H1 (cell line): ENCODE data around the gene AIG1. TPM values are rescaled to one million over a fixed set of nuclear protein-coding genes. Genes with fewer than 3 reads are reported as not detected.

Source experiments
- CTCF ChIA-PET: fragments of 300-600 bp; sonication (Branson Sonifier 250); formaldehyde crosslinking; loops from one replicate; lab custom pipeline; 2021; ENCODE audit not compliant: partially characterized antibody; lab: Charles Lee
- POLR2A ChIA-PET: fragments of 300-600 bp; sonication (Branson Sonifier 250); formaldehyde crosslinking; loops from one replicate; lab custom pipeline; 2021; ENCODE audit warnings: inconsistent platforms; ENCODE audit not compliant: partially characterized antibody; lab: Charles Lee
- DNase-seq, 2 experiments: peaks; one replicate each; pipeline versions ENCODE4 v3.0.0 to v3.0.0-alpha.2; 2010 to 2022; ENCODE audit warnings: low spot score in 2 of 2, low read depth in 1 of 2, mixed read lengths in 1 of 2
- FAIRE-seq: peaks from 2 replicates; lab custom pipeline; 2011; peaks lifted over from hg19 to GRCh38; lab: Jason Lieb, UNC
- H2AFZ ChIP-seq: 2 replicates; pipeline ENCODE4 v1.8.1; 2012; ENCODE audit warnings: low read length, inconsistent platforms
- H2AK5ac ChIP-seq: 2 replicates; pipeline ENCODE4 v1.6.1; 2013; ENCODE audit warnings: low read depth, low read length
- H2BK120ac ChIP-seq: replicated peaks from 2 replicates; pipeline ENCODE3; 2013; ENCODE audit warnings: low read depth, low read length, inconsistent platforms
- H2BK12ac ChIP-seq: 2 replicates; pipeline ENCODE4 v1.6.1; 2013; ENCODE audit warnings: low read depth, low read length
- H2BK15ac ChIP-seq: 2 replicates; pipeline ENCODE4 v1.6.1; 2013; ENCODE audit warnings: low read length
- H2BK20ac ChIP-seq: 2 replicates; pipeline ENCODE4 v1.6.1; 2013; ENCODE audit warnings: low read length
- H2BK5ac ChIP-seq: 2 replicates; pipeline ENCODE4 v1.6.1; 2013; ENCODE audit warnings: low read depth, low read length
- H3K14ac ChIP-seq: 2 replicates; pipeline ENCODE4 v1.6.1; 2013; ENCODE audit warnings: inconsistent platforms; ENCODE audit not compliant: insufficient read length
- H3K18ac ChIP-seq: 2 replicates; pipeline ENCODE4 v1.6.1; 2013; ENCODE audit warnings: low read length; ENCODE audit errors: extremely low read depth
- H3K23ac ChIP-seq: 2 replicates; pipeline ENCODE4 v1.6.1; 2013; ENCODE audit warnings: inconsistent platforms; ENCODE audit not compliant: insufficient read length
- H3K23me2 ChIP-seq: 2 replicates; pipeline ENCODE4 v1.6.1; 2013; ENCODE audit warnings: low read depth, low read length
- H3K27ac ChIP-seq: 2 replicates; pipeline ENCODE4 v1.6.1; 2011; ENCODE audit warnings: low read depth, low read length, inconsistent platforms
- H3K27me3 ChIP-seq, 4 experiments: replicated peaks in 1 of 4; 1 replicate in 1 of 4; 2 replicates in 3 of 4; pipeline versions ENCODE4 v1.6.1 to v1.8.1; 2011 to 2013; ENCODE audit warnings: low read length in 3 of 4, mild to moderate bottlenecking in 3 of 4, inconsistent platforms in 2 of 4, mixed read lengths in 2 of 4, moderate library complexity in 1 of 4; ENCODE audit not compliant: control insufficient read depth in 3 of 4, insufficient read depth in 3 of 4; ENCODE audit errors: extremely low read depth in 1 of 4
- H3K36me3 ChIP-seq, 4 experiments: 2 replicates each; pipeline versions ENCODE4 v1.6.1 to v1.8.1; 2011 to 2013; ENCODE audit warnings: mild to moderate bottlenecking in 4 of 4, low read length in 3 of 4, moderate library complexity in 2 of 4, control low read depth in 1 of 4, inconsistent platforms in 1 of 4; ENCODE audit not compliant: insufficient read depth in 4 of 4, control insufficient read depth in 2 of 4
- H3K4ac ChIP-seq: replicated peaks from 2 replicates; pipeline ENCODE3; 2013; ENCODE audit warnings: low read length, low read depth, mixed read lengths, inconsistent platforms; ENCODE audit not compliant: insufficient read length
- H3K4me1 ChIP-seq, 4 experiments: replicated peaks in 1 of 4; 1 replicate in 1 of 4; 2 replicates in 3 of 4; pipeline versions ENCODE4 v1.6.1 to v1.8.1; 2011 to 2013; ENCODE audit warnings: low read length in 3 of 4, inconsistent platforms in 2 of 4, mixed read lengths in 1 of 4; ENCODE audit not compliant: insufficient read depth in 4 of 4, control insufficient read depth in 3 of 4
- H3K4me2 ChIP-seq, 2 experiments: 2 replicates each; pipeline versions ENCODE4 v1.6.1 to v1.8.1; 2011 to 2013; ENCODE audit warnings: low read depth in 2 of 2, low read length in 2 of 2, control low read depth in 1 of 2, inconsistent platforms in 1 of 2, mild to moderate bottlenecking in 1 of 2; ENCODE audit not compliant: insufficient read depth in 1 of 2
- H3K4me3 ChIP-seq, 4 experiments: fragments of 200-600, 300-600 bp in 1 of 4; sonication (generic), shearing (Covaris generic), sonication (Bioruptor Twin) in 1 of 4; 2 replicates each; pipeline versions ENCODE4 v1.5.1 to v1.8.1; 2011 to 2016; ENCODE audit warnings: low read length in 4 of 4, low read depth in 3 of 4, control low read depth in 2 of 4, inconsistent platforms in 2 of 4, mild to moderate bottlenecking in 2 of 4, mixed read lengths in 1 of 4, moderate library complexity in 1 of 4; ENCODE audit not compliant: insufficient read depth in 2 of 4; ENCODE audit errors: extremely low read depth in 1 of 4
- H3K56ac ChIP-seq: replicated peaks from 2 replicates; pipeline ENCODE3; 2013; ENCODE audit warnings: low read depth, mild to moderate bottlenecking, mixed read lengths, low read length, inconsistent platforms; ENCODE audit not compliant: insufficient read length
- H3K79me1 ChIP-seq: 2 replicates; pipeline ENCODE4 v1.6.1; 2013; ENCODE audit warnings: low read depth, low read length, control low read depth
- H3K79me2 ChIP-seq, 2 experiments: 2 replicates each; pipeline versions ENCODE4 v1.6.1 to v1.8.1; 2012 to 2013; ENCODE audit warnings: low read length in 2 of 2, mild to moderate bottlenecking in 2 of 2, inconsistent platforms in 1 of 2; ENCODE audit not compliant: insufficient read depth in 2 of 2, control insufficient read depth in 1 of 2
- H3K9ac ChIP-seq, 4 experiments: replicated peaks in 1 of 4; 1 replicate in 1 of 4; 2 replicates in 3 of 4; pipeline versions ENCODE4 v1.6.1 to v1.8.1; 2011 to 2013; ENCODE audit warnings: low read depth in 3 of 4, low read length in 3 of 4, control low read depth in 2 of 4, mild to moderate bottlenecking in 2 of 4, moderate library complexity in 2 of 4, inconsistent platforms in 1 of 4; ENCODE audit errors: extremely low read depth in 1 of 4
- H3K9me3 ChIP-seq, 2 experiments: 2 replicates each; pipeline versions ENCODE4 v1.6.1 to v1.8.1; 2012 to 2013; ENCODE audit warnings: mild to moderate bottlenecking in 2 of 2, moderate library complexity in 2 of 2, control low read depth in 1 of 2, inconsistent platforms in 1 of 2, low read depth in 1 of 2, low read length in 1 of 2, mixed read lengths in 1 of 2; ENCODE audit not compliant: insufficient read depth in 2 of 2
- H4K20me1 ChIP-seq, 2 experiments: replicated peaks in 1 of 2; 2 replicates each; pipeline versions ENCODE3 to v1.8.1; 2011 to 2013; ENCODE audit warnings: inconsistent platforms in 2 of 2, low read length in 2 of 2, mild to moderate bottlenecking in 1 of 2; ENCODE audit not compliant: insufficient read depth in 2 of 2, control insufficient read depth in 1 of 2
- H4K5ac ChIP-seq: 2 replicates; pipeline ENCODE4 v1.6.1; 2013; ENCODE audit warnings: low read length, low read depth, mixed read lengths, inconsistent platforms; ENCODE audit not compliant: insufficient read length
- H4K8ac ChIP-seq: 2 replicates; pipeline ENCODE4 v1.8.0; 2013; ENCODE audit warnings: mild to moderate bottlenecking, moderate library complexity, low read length, inconsistent platforms; ENCODE audit not compliant: insufficient read depth; ENCODE audit errors: extremely low read depth
- H4K91ac ChIP-seq: replicated peaks from 2 replicates; pipeline ENCODE3; 2013; ENCODE audit warnings: low read length, mixed read lengths, inconsistent platforms; ENCODE audit not compliant: insufficient read length
- HDAC2 ChIP-seq, 2 experiments: fragments of 300-600 bp in 1 of 2; sonication (generic) in 1 of 2; IDR thresholded peaks; 2 replicates each; pipeline ENCODE4 v1.6.1; 2011 to 2012; ENCODE audit warnings: low read depth in 2 of 2, low read length in 2 of 2, mild to moderate bottlenecking in 2 of 2, moderate library complexity in 2 of 2, borderline replicate concordance in 1 of 2, inconsistent platforms in 1 of 2
- JUN ChIP-seq: IDR thresholded peaks from 2 replicates; pipeline ENCODE4 v1.6.1; 2011; ENCODE audit warnings: low read depth, mild to moderate bottlenecking, improper control_type of control experiment, low read length
- KDM4A ChIP-seq: IDR thresholded peaks from one replicate; pipeline ENCODE4 v1.7.1; 2012; ENCODE audit warnings: low read depth, mild to moderate bottlenecking, moderate library complexity, low read length, inconsistent platforms; ENCODE audit not compliant: severe bottlenecking
- NRF1 ChIP-seq: IDR thresholded peaks from 2 replicates; pipeline ENCODE4 v1.6.1; 2011; ENCODE audit warnings: mild to moderate bottlenecking, low read depth, low read length, improper control_type of control experiment
- POLR2AphosphoS5 ChIP-seq: IDR thresholded peaks from 2 replicates; pipeline ENCODE4 v1.6.1; 2011; ENCODE audit warnings: low read depth, low read length
- RXRA ChIP-seq: IDR thresholded peaks from 2 replicates; pipeline ENCODE4 v1.6.1; 2011; ENCODE audit warnings: low read depth, mild to moderate bottlenecking, low read length, moderate library complexity; ENCODE audit not compliant: insufficient read depth
- TAF7 ChIP-seq: optimal IDR thresholded peaks from 2 replicates; pipeline ENCODE3; 2011; ENCODE audit warnings: low read depth, mild to moderate bottlenecking, inconsistent platforms, low read length, moderate library complexity, borderline replicate concordance
- WGBS, 2 experiments: shearing (Covaris generic) in 1 of 2; methylation state at CpG; one replicate each; pipeline versions ENCODE4 v1.1.6 to v1.1.7; 2013 to 2015; ENCODE audit warnings: low lambda C conversion rate in 2 of 2, mixed read lengths in 2 of 2, inconsistent platforms in 1 of 2, low coverage in 1 of 2, missing lambda C conversion rate in 1 of 2; ENCODE audit not compliant: insufficient replicate concordance in 2 of 2, insufficient coverage in 1 of 2, insufficient read length in 1 of 2; ENCODE audit errors: extremely low coverage in 1 of 2, missing lambda C conversion rate in 1 of 2; 5-methylcytosine and 5-hydroxymethylcytosine counted together
- polyA plus RNA-seq, 7 experiments: library from polyadenylated mRNA; depleted of rRNA in 3 of 7; stranded (reverse) in 5 of 7; unstranded in 2 of 7; fragments of >200 nt in 5 of 7; fragments of 200-250 nt in 2 of 7; gene quantifications; 1 replicate in 5 of 7; 2 replicates in 1 of 7; 4 replicates in 1 of 7; pipeline versions ENCODE4 v1.2.1 to v1.2.3, GENCODE V29; 2011 to 2013; ENCODE audit warnings: missing spikeins in 2 of 7, mixed read lengths in 2 of 7
- total RNA-seq: library from RNA; stranded (reverse); fragmentation: NEBNext Ultra II Directional; extraction: Animal tissue kit (Norgen Biotek cat#: 25700); gene quantifications from 2 replicates; pipeline ENCODE4 v1.2.1, GENCODE V29; 2021
- TF ChIP-seq, protein P1 (sequence below), 3 experiments: IDR thresholded peaks; 1 replicate in 2 of 3; 2 replicates in 1 of 3; pipeline versions ENCODE4 v1.5.1 to v1.6.1; 2011; ENCODE audit warnings: low read length in 3 of 3, mild to moderate bottlenecking in 3 of 3, inconsistent platforms in 2 of 3, low read depth in 1 of 3, moderate library complexity in 1 of 3; ENCODE audit not compliant: insufficient read depth in 1 of 3; ENCODE audit errors: control extremely low read depth in 1 of 3

AIG1 gene
- total and polyA plus RNA-seq, 2 of the 8 experiments (the other 6 are each of a cell fraction or from before 2014, with no cell fraction given), result 56.6 to 58.4 TPM

DNA sequence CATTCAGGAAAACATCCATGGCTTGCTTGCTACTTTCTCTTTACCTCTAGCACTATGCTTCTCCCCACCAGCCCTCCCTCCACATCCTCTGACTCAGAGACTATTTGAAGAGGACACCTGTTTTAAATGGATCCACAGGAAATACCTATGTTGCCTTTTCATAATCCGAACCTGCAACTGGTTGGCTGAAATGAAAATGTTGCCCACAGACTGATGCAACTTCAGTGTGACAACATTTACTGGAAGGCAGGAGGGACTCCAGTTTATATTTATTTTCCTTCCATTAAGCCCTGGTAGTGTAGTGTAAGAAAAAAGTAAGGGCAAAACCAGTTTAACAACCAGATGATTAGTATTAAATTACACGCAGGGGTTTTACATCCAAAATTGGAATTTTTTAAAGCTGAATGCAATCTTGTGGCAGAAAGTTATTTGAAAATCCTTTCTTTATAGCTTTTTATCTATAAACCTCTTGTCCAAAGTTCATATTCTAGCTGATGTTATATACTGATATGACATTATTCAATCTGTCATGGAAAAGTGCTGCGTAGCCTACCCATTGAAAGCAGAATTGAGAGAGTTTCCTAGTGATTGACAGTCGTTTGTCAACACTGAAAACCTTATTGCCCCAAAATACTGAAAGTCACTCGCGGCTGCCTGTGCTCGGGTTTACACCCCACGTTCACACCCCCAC, 881 bp upstream of the AIG1 start:
- no peak overlapping the region for H3K4ac ChIP-seq
- FAIRE-seq, result no peak
- no peak overlapping the region for H2BK120ac ChIP-seq
- H3K9me3 ChIP-seq, result no peaks in the 10 kb centered on the region
- H2BK15ac ChIP-seq, result no peak overlapping the region; the same call in 1 of the 2 replicates
- H3K56ac ChIP-seq, result peak overlapping the region; percentile 16
- H2BK5ac ChIP-seq, result peak overlapping the region; percentile 31; the same call in 1 of the 2 replicates
- no peak overlapping the region for H3K14ac ChIP-seq
- H3K23ac ChIP-seq, result no peak overlapping the region
- 0 out of 2 replicates have a peak, but pooled peaks cover 2% of the 10 kb centered on the region for H3K79me1 ChIP-seq
- no peaks in the 10 kb centered on the region for H3K36me3 ChIP-seq
- H3K27me3 ChIP-seq, result no peaks in the 10 kb centered on the region
- POLR2A ChIA-PET, result interaction anchor here (0.5 to 1.5 kb wide), 4 partner anchors 16 to 270 kb away, joined by 3 to 4 read pairs (median 3); no protein-coding TSS in a partner anchor
- no peak for DNase-seq
- H3K4me1 ChIP-seq, result peaks cover 5 to 20% (median 16%) of the 10 kb centered on the region in 4 experiments; a peak in 5 of 7 replicates
- H2BK12ac ChIP-seq, result peak overlapping the region; percentile 55; the same call in 1 of the 2 replicates
- no peaks in the 10 kb centered on the region for H4K20me1 ChIP-seq
- peak overlapping the region; percentile 95; the same call in 1 of the 2 replicates for H4K8ac ChIP-seq
- peak overlapping the region; percentile 65 to 87 (median 78) for H3K4me3 ChIP-seq
- peak overlapping the region in 3 of 4 experiments; percentile 26 to 67 (median 54); a peak in 3 of 7 replicates for H3K9ac ChIP-seq
- 16% methylated on average over 8 of the region's 8 CpGs; no CpG with 5 or more reads in 1 of the 2 experiments for WGBS, 2 experiments
- peaks cover 8% of the 10 kb centered on the region for H3K23me2 ChIP-seq
- peak overlapping the region; percentile 76 to 83 for H3K4me2 ChIP-seq
- no peak overlapping the region for H2AK5ac ChIP-seq
- no peak overlapping the region for H3K27ac ChIP-seq
- CTCF ChIA-PET, result interaction anchor here (0.6 to 1.4 kb wide), 6 partner anchors 16 to 368 kb away, joined by 3 to 4 read pairs (median 3); no protein-coding TSS in a partner anchor
- H4K91ac ChIP-seq, result no peak overlapping the region
- H2BK20ac ChIP-seq, result no peak overlapping the region
- peaks cover 0 to 11% of the 10 kb centered on the region in 2 experiments; a peak in 2 of 4 replicates for H3K79me2 ChIP-seq
- peak overlapping the region; percentile 63 for H3K18ac ChIP-seq
- no peak overlapping the region for H4K5ac ChIP-seq
- peak overlapping the region; percentile 36; the same call in 1 of the 2 replicates for H2AFZ ChIP-seq
- TF ChIP-seq POLR2AphosphoS5, result no peak
- TF ChIP-seq, protein P1, sequence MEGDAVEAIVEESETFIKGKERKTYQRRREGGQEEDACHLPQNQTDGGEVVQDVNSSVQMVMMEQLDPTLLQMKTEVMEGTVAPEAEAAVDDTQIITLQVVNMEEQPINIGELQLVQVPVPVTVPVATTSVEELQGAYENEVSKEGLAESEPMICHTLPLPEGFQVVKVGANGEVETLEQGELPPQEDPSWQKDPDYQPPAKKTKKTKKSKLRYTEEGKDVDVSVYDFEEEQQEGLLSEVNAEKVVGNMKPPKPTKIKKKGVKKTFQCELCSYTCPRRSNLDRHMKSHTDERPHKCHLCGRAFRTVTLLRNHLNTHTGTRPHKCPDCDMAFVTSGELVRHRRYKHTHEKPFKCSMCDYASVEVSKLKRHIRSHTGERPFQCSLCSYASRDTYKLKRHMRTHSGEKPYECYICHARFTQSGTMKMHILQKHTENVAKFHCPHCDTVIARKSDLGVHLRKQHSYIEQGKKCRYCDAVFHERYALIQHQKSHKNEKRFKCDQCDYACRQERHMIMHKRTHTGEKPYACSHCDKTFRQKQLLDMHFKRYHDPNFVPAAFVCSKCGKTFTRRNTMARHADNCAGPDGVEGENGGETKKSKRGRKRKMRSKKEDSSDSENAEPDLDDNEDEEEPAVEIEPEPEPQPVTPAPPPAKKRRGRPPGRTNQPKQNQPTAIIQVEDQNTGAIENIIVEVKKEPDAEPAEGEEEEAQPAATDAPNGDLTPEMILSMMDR (IDR thresholded peaks at IDR 0.05; ENCODE audit: control extremely low read depth in 1 of 3, insufficient read depth in 1 of 3, low read depth in 1 of 3, low read length in 3 of 3), result no peak
- TF ChIP-seq JUN, result no peak
- TF ChIP-seq KDM4A, result no peak
- no peak for TF ChIP-seq RXRA
- TF ChIP-seq TAF7, result no peak
- no peak for TF ChIP-seq NRF1
- TF ChIP-seq HDAC2 (IDR thresholded peaks at IDR 0.05; ENCODE audit: borderline replicate concordance in 1 of 2, low read depth in 2 of 2, low read length in 2 of 2), result no peak
